H1 (cell line): ENCODE measurements around the gene ELOVL2. TPM values are rescaled to one million over a fixed set of nuclear protein-coding genes. Genes with fewer than 3 reads are reported as not detected.

ENCODE experiments used
- CTCF ChIA-PET: fragments of 300-600 bp; sonication (Branson Sonifier 250); formaldehyde crosslinking; loops from one replicate; lab custom pipeline; 2021; ENCODE audit not compliant: partially characterized antibody; lab: Charles Lee
- POLR2A ChIA-PET: fragments of 300-600 bp; sonication (Branson Sonifier 250); formaldehyde crosslinking; loops from one replicate; lab custom pipeline; 2021; ENCODE audit warnings: inconsistent platforms; ENCODE audit not compliant: partially characterized antibody; lab: Charles Lee
- DNase-seq, 2 experiments: peaks; one replicate each; pipeline versions ENCODE4 v3.0.0 to v3.0.0-alpha.2; 2010 to 2022; ENCODE audit warnings: low spot score in 2 of 2, low read depth in 1 of 2, mixed read lengths in 1 of 2
- FAIRE-seq: peaks from 2 replicates; lab custom pipeline; 2011; peaks lifted over from hg19 to GRCh38; lab: Jason Lieb, UNC
- H2AFZ ChIP-seq: 2 replicates; pipeline ENCODE4 v1.8.1; 2012; ENCODE audit warnings: low read length, inconsistent platforms
- H2AK5ac ChIP-seq: 2 replicates; pipeline ENCODE4 v1.6.1; 2013; ENCODE audit warnings: low read depth, low read length
- H2BK120ac ChIP-seq: replicated peaks from 2 replicates; pipeline ENCODE3; 2013; ENCODE audit warnings: low read depth, low read length, inconsistent platforms
- H2BK12ac ChIP-seq: 2 replicates; pipeline ENCODE4 v1.6.1; 2013; ENCODE audit warnings: low read depth, low read length
- H2BK15ac ChIP-seq: 2 replicates; pipeline ENCODE4 v1.6.1; 2013; ENCODE audit warnings: low read length
- H2BK20ac ChIP-seq: 2 replicates; pipeline ENCODE4 v1.6.1; 2013; ENCODE audit warnings: low read length
- H2BK5ac ChIP-seq: 2 replicates; pipeline ENCODE4 v1.6.1; 2013; ENCODE audit warnings: low read depth, low read length
- H3K14ac ChIP-seq: 2 replicates; pipeline ENCODE4 v1.6.1; 2013; ENCODE audit warnings: inconsistent platforms; ENCODE audit not compliant: insufficient read length
- H3K18ac ChIP-seq: 2 replicates; pipeline ENCODE4 v1.6.1; 2013; ENCODE audit warnings: low read length; ENCODE audit errors: extremely low read depth
- H3K23ac ChIP-seq: 2 replicates; pipeline ENCODE4 v1.6.1; 2013; ENCODE audit warnings: inconsistent platforms; ENCODE audit not compliant: insufficient read length
- H3K23me2 ChIP-seq: 2 replicates; pipeline ENCODE4 v1.6.1; 2013; ENCODE audit warnings: low read depth, low read length
- H3K27ac ChIP-seq: 2 replicates; pipeline ENCODE4 v1.6.1; 2011; ENCODE audit warnings: low read depth, low read length, inconsistent platforms
- H3K27me3 ChIP-seq, 4 experiments: replicated peaks in 1 of 4; 1 replicate in 1 of 4; 2 replicates in 3 of 4; pipeline versions ENCODE4 v1.6.1 to v1.8.1; 2011 to 2013; ENCODE audit warnings: low read length in 3 of 4, mild to moderate bottlenecking in 3 of 4, inconsistent platforms in 2 of 4, mixed read lengths in 2 of 4, moderate library complexity in 1 of 4; ENCODE audit not compliant: control insufficient read depth in 3 of 4, insufficient read depth in 3 of 4; ENCODE audit errors: extremely low read depth in 1 of 4
- H3K36me3 ChIP-seq, 4 experiments: 2 replicates each; pipeline versions ENCODE4 v1.6.1 to v1.8.1; 2011 to 2013; ENCODE audit warnings: mild to moderate bottlenecking in 4 of 4, low read length in 3 of 4, moderate library complexity in 2 of 4, control low read depth in 1 of 4, inconsistent platforms in 1 of 4; ENCODE audit not compliant: insufficient read depth in 4 of 4, control insufficient read depth in 2 of 4
- H3K4ac ChIP-seq: replicated peaks from 2 replicates; pipeline ENCODE3; 2013; ENCODE audit warnings: low read length, low read depth, mixed read lengths, inconsistent platforms; ENCODE audit not compliant: insufficient read length
- H3K4me1 ChIP-seq, 4 experiments: replicated peaks in 1 of 4; 1 replicate in 1 of 4; 2 replicates in 3 of 4; pipeline versions ENCODE4 v1.6.1 to v1.8.1; 2011 to 2013; ENCODE audit warnings: low read length in 3 of 4, inconsistent platforms in 2 of 4, mixed read lengths in 1 of 4; ENCODE audit not compliant: insufficient read depth in 4 of 4, control insufficient read depth in 3 of 4
- H3K4me2 ChIP-seq, 2 experiments: 2 replicates each; pipeline versions ENCODE4 v1.6.1 to v1.8.1; 2011 to 2013; ENCODE audit warnings: low read depth in 2 of 2, low read length in 2 of 2, control low read depth in 1 of 2, inconsistent platforms in 1 of 2, mild to moderate bottlenecking in 1 of 2; ENCODE audit not compliant: insufficient read depth in 1 of 2
- H3K4me3 ChIP-seq, 4 experiments: fragments of 200-600, 300-600 bp in 1 of 4; sonication (generic), shearing (Covaris generic), sonication (Bioruptor Twin) in 1 of 4; 2 replicates each; pipeline versions ENCODE4 v1.5.1 to v1.8.1; 2011 to 2016; ENCODE audit warnings: low read length in 4 of 4, low read depth in 3 of 4, control low read depth in 2 of 4, inconsistent platforms in 2 of 4, mild to moderate bottlenecking in 2 of 4, mixed read lengths in 1 of 4, moderate library complexity in 1 of 4; ENCODE audit not compliant: insufficient read depth in 2 of 4; ENCODE audit errors: extremely low read depth in 1 of 4
- H3K56ac ChIP-seq: replicated peaks from 2 replicates; pipeline ENCODE3; 2013; ENCODE audit warnings: low read depth, mild to moderate bottlenecking, mixed read lengths, low read length, inconsistent platforms; ENCODE audit not compliant: insufficient read length
- H3K79me1 ChIP-seq: 2 replicates; pipeline ENCODE4 v1.6.1; 2013; ENCODE audit warnings: low read depth, low read length, control low read depth
- H3K79me2 ChIP-seq, 2 experiments: 2 replicates each; pipeline versions ENCODE4 v1.6.1 to v1.8.1; 2012 to 2013; ENCODE audit warnings: low read length in 2 of 2, mild to moderate bottlenecking in 2 of 2, inconsistent platforms in 1 of 2; ENCODE audit not compliant: insufficient read depth in 2 of 2, control insufficient read depth in 1 of 2
- H3K9ac ChIP-seq, 4 experiments: replicated peaks in 1 of 4; 1 replicate in 1 of 4; 2 replicates in 3 of 4; pipeline versions ENCODE4 v1.6.1 to v1.8.1; 2011 to 2013; ENCODE audit warnings: low read depth in 3 of 4, low read length in 3 of 4, control low read depth in 2 of 4, mild to moderate bottlenecking in 2 of 4, moderate library complexity in 2 of 4, inconsistent platforms in 1 of 4; ENCODE audit errors: extremely low read depth in 1 of 4
- H3K9me3 ChIP-seq, 2 experiments: 2 replicates each; pipeline versions ENCODE4 v1.6.1 to v1.8.1; 2012 to 2013; ENCODE audit warnings: mild to moderate bottlenecking in 2 of 2, moderate library complexity in 2 of 2, control low read depth in 1 of 2, inconsistent platforms in 1 of 2, low read depth in 1 of 2, low read length in 1 of 2, mixed read lengths in 1 of 2; ENCODE audit not compliant: insufficient read depth in 2 of 2
- H4K20me1 ChIP-seq, 2 experiments: replicated peaks in 1 of 2; 2 replicates each; pipeline versions ENCODE3 to v1.8.1; 2011 to 2013; ENCODE audit warnings: inconsistent platforms in 2 of 2, low read length in 2 of 2, mild to moderate bottlenecking in 1 of 2; ENCODE audit not compliant: insufficient read depth in 2 of 2, control insufficient read depth in 1 of 2
- H4K5ac ChIP-seq: 2 replicates; pipeline ENCODE4 v1.6.1; 2013; ENCODE audit warnings: low read length, low read depth, mixed read lengths, inconsistent platforms; ENCODE audit not compliant: insufficient read length
- H4K8ac ChIP-seq: 2 replicates; pipeline ENCODE4 v1.8.0; 2013; ENCODE audit warnings: mild to moderate bottlenecking, moderate library complexity, low read length, inconsistent platforms; ENCODE audit not compliant: insufficient read depth; ENCODE audit errors: extremely low read depth
- H4K91ac ChIP-seq: replicated peaks from 2 replicates; pipeline ENCODE3; 2013; ENCODE audit warnings: low read length, mixed read lengths, inconsistent platforms; ENCODE audit not compliant: insufficient read length
- BACH1 ChIP-seq: IDR thresholded peaks from 2 replicates; pipeline ENCODE4 v1.6.1; 2012; ENCODE audit warnings: low read length, improper control_type of control experiment
- BRCA1 ChIP-seq: IDR thresholded peaks from 2 replicates; pipeline ENCODE4 v1.6.1; 2012; ENCODE audit warnings: low read depth, low read length, improper control_type of control experiment
- JUND ChIP-seq: IDR thresholded peaks from 2 replicates; pipeline ENCODE4 v1.6.1; 2011; ENCODE audit warnings: mild to moderate bottlenecking, improper control_type of control experiment, low read length
- MAFK ChIP-seq: IDR thresholded peaks from 2 replicates; pipeline ENCODE4 v1.6.1; 2012; ENCODE audit warnings: low read depth, mild to moderate bottlenecking, improper control_type of control experiment, low read length
- RBBP5 ChIP-seq: IDR thresholded peaks from 2 replicates; pipeline ENCODE4 v1.7.1; 2012; ENCODE audit warnings: low read depth, mild to moderate bottlenecking, inconsistent platforms, low read length, moderate library complexity, borderline replicate concordance
- RNF2 ChIP-seq: fragments of 200-900, 300-1000 bp; sonication (generic); IDR thresholded peaks from 2 replicates; pipeline ENCODE4 v1.7.1; 2016; ENCODE audit warnings: borderline replicate concordance, low read depth, mild to moderate bottlenecking, antibody characterized with exemption, low read length; ENCODE audit not compliant: poor library complexity, severe bottlenecking; ENCODE audit errors: missing control alignments
- WGBS, 2 experiments: shearing (Covaris generic) in 1 of 2; methylation state at CpG; one replicate each; pipeline versions ENCODE4 v1.1.6 to v1.1.7; 2013 to 2015; ENCODE audit warnings: low lambda C conversion rate in 2 of 2, mixed read lengths in 2 of 2, inconsistent platforms in 1 of 2, low coverage in 1 of 2, missing lambda C conversion rate in 1 of 2; ENCODE audit not compliant: insufficient replicate concordance in 2 of 2, insufficient coverage in 1 of 2, insufficient read length in 1 of 2; ENCODE audit errors: extremely low coverage in 1 of 2, missing lambda C conversion rate in 1 of 2; 5-methylcytosine and 5-hydroxymethylcytosine counted together
- long read RNA-seq, 2 experiments: library from RNA in 1 of 2; library from capped mRNA in 1 of 2; stranded (forward); transcript quantifications; one replicate each; pipeline ENCODE4 v2.0.0, GENCODE V29; 2021; ENCODE audit warnings: inconsistent platforms in 1 of 2
- polyA minus RNA-seq, 3 experiments: library from RNA; depleted of rRNA, polyadenylated mRNA; stranded (reverse); fragments of >200 nt; gene quantifications; 1 replicate in 2 of 3; 2 replicates in 1 of 3; pipeline ENCODE4 v1.2.3, GENCODE V29; 2011
- polyA plus RNA-seq, 7 experiments: library from polyadenylated mRNA; depleted of rRNA in 3 of 7; stranded (reverse) in 5 of 7; unstranded in 2 of 7; fragments of >200 nt in 5 of 7; fragments of 200-250 nt in 2 of 7; gene quantifications; 1 replicate in 5 of 7; 2 replicates in 1 of 7; 4 replicates in 1 of 7; pipeline versions ENCODE4 v1.2.1 to v1.2.3, GENCODE V29; 2011 to 2013; ENCODE audit warnings: missing spikeins in 2 of 7, mixed read lengths in 2 of 7
- total RNA-seq: library from RNA; stranded (reverse); fragmentation: NEBNext Ultra II Directional; extraction: Animal tissue kit (Norgen Biotek cat#: 25700); gene quantifications from 2 replicates; pipeline ENCODE4 v1.2.1, GENCODE V29; 2021
- TF ChIP-seq, protein P1 (sequence below): IDR thresholded peaks from 2 replicates; pipeline ENCODE4 v1.6.1; 2012; ENCODE audit warnings: inconsistent platforms

ELOVL2 gene, protein sequence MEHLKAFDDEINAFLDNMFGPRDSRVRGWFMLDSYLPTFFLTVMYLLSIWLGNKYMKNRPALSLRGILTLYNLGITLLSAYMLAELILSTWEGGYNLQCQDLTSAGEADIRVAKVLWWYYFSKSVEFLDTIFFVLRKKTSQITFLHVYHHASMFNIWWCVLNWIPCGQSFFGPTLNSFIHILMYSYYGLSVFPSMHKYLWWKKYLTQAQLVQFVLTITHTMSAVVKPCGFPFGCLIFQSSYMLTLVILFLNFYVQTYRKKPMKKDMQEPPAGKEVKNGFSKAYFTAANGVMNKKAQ
- total RNA-seq, result 0.69 and 0.89 TPM in 2 replicates
- 0.24 and 0.42 TPM in 2 replicates for polyA plus RNA-seq (2011; rRNA removed)
- polyA plus RNA-seq (2011; cell fraction: cytosol; rRNA removed), result 0.59 TPM
- polyA plus RNA-seq (2011; cell fraction: nucleus; rRNA removed), result 0.26 TPM
- polyA plus RNA-seq (2012, experiment 1 of 2), result 0.34 to 0.51 TPM (median 0.45 TPM) in 4 replicates
- polyA plus RNA-seq (2012, experiment 2 of 2), result 0.05 TPM
- 1.9 TPM for polyA plus RNA-seq (2013, experiment 1 of 2)
- polyA plus RNA-seq (2013, experiment 2 of 2), result 2.2 TPM
- 0.51 and 0.79 TPM in 2 replicates for polyA minus RNA-seq (2011; rRNA and poly(A)+ RNA removed)
- 0.29 TPM for polyA minus RNA-seq (2011; cell fraction: cytosol; rRNA and poly(A)+ RNA removed)
- polyA minus RNA-seq (2011; cell fraction: nucleus; rRNA and poly(A)+ RNA removed), result 0.20 TPM
- long read RNA-seq, experiment 1, result 0 reads
- long read RNA-seq, experiment 2, result 0 reads

DNA sequence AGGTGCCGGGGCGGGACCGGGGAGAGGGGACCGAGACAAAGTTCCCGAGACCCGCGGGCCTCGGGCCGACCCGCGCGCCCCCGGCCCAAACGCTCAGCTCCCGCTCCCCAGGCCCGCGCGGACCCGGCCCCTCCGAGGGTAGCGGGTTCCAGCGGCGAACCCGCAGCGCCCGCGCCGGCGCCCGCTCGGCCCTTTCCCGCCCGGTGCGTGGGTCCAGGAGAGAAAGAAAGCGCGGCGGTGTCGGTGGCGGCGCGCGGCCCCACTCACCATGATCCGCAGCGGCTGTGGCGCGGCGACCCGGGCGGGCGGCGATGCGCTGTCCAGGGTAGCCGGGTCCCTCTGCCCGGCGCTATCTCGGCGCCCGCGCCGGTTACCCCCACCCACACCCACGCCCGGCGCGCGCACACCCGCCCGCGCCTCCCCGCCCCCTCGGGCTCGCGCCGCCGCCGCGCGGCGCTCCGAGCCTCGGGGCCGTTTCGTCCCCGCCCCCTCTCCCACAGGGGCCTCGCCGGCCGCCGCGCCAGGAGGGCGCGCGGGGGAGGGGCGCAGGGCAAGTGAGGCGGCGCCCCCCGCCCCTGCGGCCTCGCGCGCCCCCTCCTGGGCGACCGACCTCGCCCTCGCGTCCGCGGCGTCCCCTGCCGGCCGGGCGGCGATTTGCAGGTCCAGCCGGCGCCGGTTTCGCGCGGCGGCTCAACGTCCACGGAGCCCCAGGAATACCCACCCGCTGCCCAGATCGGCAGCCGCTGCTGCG, at the start of gene ELOVL2:
ELOVL2 (minus strand) TSS at position 345 of the 751 bp plus-strand sequence; CDS start at position 270, 75 bp downstream.
- ChIA-PET CTCF (interaction anchor here (0.6 to 2.3 kb wide), 11 partner anchors 9 to 93 kb away, joined by 3 to 11 read pairs (median 6); no protein-coding TSS in a partner anchor), POLR2A (interaction anchor here (1.0 to 1.1 kb wide), 2 partner anchors 18 to 63 kb away, joined by 3 to 4 read pairs; no protein-coding TSS in a partner anchor)
- Histone ChIP-seq H3K27ac (no peak within 1 kb of the TSS), H3K23ac (no peak within 1 kb of the TSS), H3K4me1 (peaks cover 0 to 6% (median 2%) of the 10 kb centered on the region in 4 experiments; a peak in 2 of 7 replicates), H3K27me3 (peaks cover 19 to 42% (median 36%) of the 10 kb centered on the region in 4 experiments), H3K9ac (peak within 1 kb of the TSS in 1 of 4 experiments; percentile 44; a peak in 1 of 7 replicates), H4K8ac (peak within 1 kb of the TSS; percentile 62), H4K5ac (no peak within 1 kb of the TSS), H3K4me3 (peak within 1 kb of the TSS; percentile 39 to 76 (median 51)), H4K20me1 (peaks cover 0 to 1% of the 10 kb centered on the region in 2 experiments), H2AFZ (peak within 1 kb of the TSS; percentile 81; the same call in 1 of the 2 replicates), H2BK120ac (no peak within 1 kb of the TSS), H2BK12ac (no peak within 1 kb of the TSS), H3K14ac (no peak within 1 kb of the TSS), H3K36me3 (peaks cover 0 to 4% (median 0%) of the 10 kb centered on the region in 4 experiments; a peak in 1 of 8 replicates), H3K4ac (no peak within 1 kb of the TSS), H3K56ac (no peak within 1 kb of the TSS), H2BK5ac (no peak within 1 kb of the TSS), H3K79me1 (no peaks in the 10 kb centered on the region), H3K4me2 (peak within 1 kb of the TSS; percentile 94 to 96), H4K91ac (no peak within 1 kb of the TSS), H3K18ac (no peak within 1 kb of the TSS), H2AK5ac (no peak within 1 kb of the TSS), H3K23me2 (peaks cover 7% of the 10 kb centered on the region), H2BK15ac (0 out of 2 replicates have a peak within 1 kb of the TSS, but pooled peaks have one; percentile 77), H3K79me2 (no peaks in the 10 kb centered on the region), H3K9me3 (no peaks in the 10 kb centered on the region; a peak in 1 of 4 replicates), H2BK20ac (no peak within 1 kb of the TSS)
- DNase-seq (peak in 1 of 2 experiments; percentile 90), FAIRE-seq (no peak)
- 0% methylated on average over 1 of the region's 124 CpGs; no CpG with 5 or more reads in 1 of the 2 experiments for WGBS, 2 experiments
- TF ChIP-seq, protein P1, sequence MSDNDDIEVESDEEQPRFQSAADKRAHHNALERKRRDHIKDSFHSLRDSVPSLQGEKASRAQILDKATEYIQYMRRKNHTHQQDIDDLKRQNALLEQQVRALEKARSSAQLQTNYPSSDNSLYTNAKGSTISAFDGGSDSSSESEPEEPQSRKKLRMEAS, result peak; percentile 15; the same call in 1 of the 2 replicates
- TF ChIP-seq JUND (peak; percentile 46; the same call in 1 of the 2 replicates), BRCA1 (no peak), BACH1 (peak; percentile 9; the same call in 1 of the 2 replicates), RBBP5 (0 out of 2 replicates have a peak, but pooled peaks have one; percentile 50), MAFK (no peak), RNF2 (no peak)
